ENCODE measurements around the gene SLC34A2. TPM values are rescaled to one million over a fixed set of nuclear protein-coding genes. Genes with fewer than 3 reads are reported as not detected.

SLC34A2 gene
- total and polyA plus RNA-seq, 10 of the 15 experiments (the other 5 are each of a cell fraction or from before 2014, with no cell fraction given): 0.08 to 0.59 TPM; not detected in 8

GRCh38 chr4:25670991-25671390, 15.3 kb downstream of the SLC34A2 start:
- no peak for FAIRE-seq
- 8% methylated on average over 4 of the region's 4 CpGs for WGBS (ENCODE audit: insufficient coverage, insufficient replicate concordance, low lambda C conversion rate, missing lambda C conversion rate)
- SMC1A ChIA-PET (ENCODE audit: uncharacterized antibody, unreplicated experiment): no interaction called here
- no peak for DNase-seq (ENCODE audit: low read depth, low spot score)
- H4K20me1 ChIP-seq (ENCODE audit: control insufficient read depth, insufficient read depth): no peaks in the 10 kb centered on the region
- H3K9me3 ChIP-seq (replicated peaks; ENCODE audit: control insufficient read depth, insufficient read depth, low read length): no peaks in the 10 kb centered on the region
- no peak for TF ChIP-seq RUNX3 (IDR thresholded peaks at IDR 0.05; ENCODE audit: low read length)
- no peaks in the 10 kb centered on the region for H3K4me1 ChIP-seq (ENCODE audit: control insufficient read depth, insufficient read depth, low read length)
- no peaks in the 10 kb centered on the region for H3K36me3 ChIP-seq (ENCODE audit: control insufficient read depth in 2 of 2, insufficient read depth in 2 of 2, low read length in 1 of 2)
- H3K79me2 ChIP-seq (ENCODE audit: control insufficient read depth, insufficient read depth, low read length): no peaks in the 10 kb centered on the region
- H3K9ac ChIP-seq (ENCODE audit: control insufficient read depth, insufficient read depth, low read length): no peak overlapping the region
- H3K27ac ChIP-seq (ENCODE audit: control insufficient read depth, insufficient read depth): no peak overlapping the region
- no peak overlapping the region for H2AFZ ChIP-seq (ENCODE audit: control insufficient read depth, low read depth, low read length)
- in situ Hi-C loops (cut with MboI) (no loop called here), intact Hi-C loops (cut with micrococcal nuclease; ENCODE audit: unreplicated experiment) (no loop called here)
- POLR2A ChIA-PET: no interaction called here
- H3K4me3 ChIP-seq: no peak overlapping the region
- RAD21 ChIA-PET (ENCODE audit: unreplicated experiment): no interaction called here
- BruUV-seq (replicated peaks): no TSS peak
- ATAC-seq: no peak
- H3K4me2 ChIP-seq (ENCODE audit: control insufficient read depth, insufficient read depth): no peak overlapping the region
- CTCF ChIA-PET: no interaction called here
- H3K27me3 ChIP-seq (replicated peaks in 1 of 2; ENCODE audit: control insufficient read depth in 2 of 2, insufficient read depth in 2 of 2, low read length in 1 of 2): no peaks in the 10 kb centered on the region; a peak in 1 of 4 replicates

- no TSS peak for BruUV-seq (replicated peaks)
- 23% methylated on average over 5 of the region's 5 CpGs for WGBS (ENCODE audit: insufficient coverage, insufficient replicate concordance, low lambda C conversion rate, missing lambda C conversion rate)
Measured at GRCh38 chr4:25672756-25673155, 17.1 kb downstream of the SLC34A2 start.

More at GRCh38 chr4:25672756-25673155, 17.1 kb downstream of the SLC34A2 start:
- Histone ChIP-seq H3K4me2 (ENCODE audit: control insufficient read depth, insufficient read depth) (no peak overlapping the region), H3K79me2 (ENCODE audit: control insufficient read depth, insufficient read depth, low read length) (no peaks in the 10 kb centered on the region), H3K27ac (ENCODE audit: control insufficient read depth, insufficient read depth) (no peak overlapping the region), H3K9me3 (replicated peaks; ENCODE audit: control insufficient read depth, insufficient read depth, low read length) (no peaks in the 10 kb centered on the region), H3K36me3 (ENCODE audit: control insufficient read depth in 2 of 2, insufficient read depth in 2 of 2, low read length in 1 of 2) (no peaks in the 10 kb centered on the region), H3K4me1 (ENCODE audit: control insufficient read depth, insufficient read depth, low read length) (no peaks in the 10 kb centered on the region), H3K4me3 (no peak overlapping the region), H2AFZ (ENCODE audit: control insufficient read depth, low read depth, low read length) (no peak overlapping the region), H3K9ac (ENCODE audit: control insufficient read depth, insufficient read depth, low read length) (no peak overlapping the region), H4K20me1 (ENCODE audit: control insufficient read depth, insufficient read depth) (no peaks in the 10 kb centered on the region), H3K27me3 (replicated peaks in 1 of 2; ENCODE audit: control insufficient read depth in 2 of 2, insufficient read depth in 2 of 2, low read length in 1 of 2) (no peaks in the 10 kb centered on the region; a peak in 1 of 4 replicates)
- ATAC-seq (no peak), DNase-seq (ENCODE audit: low read depth, low spot score) (no peak), FAIRE-seq (no peak)
- intact Hi-C loops (cut with micrococcal nuclease; ENCODE audit: unreplicated experiment) (no loop called here), in situ Hi-C loops (cut with MboI) (no loop called here)
- SMC1A ChIA-PET (ENCODE audit: uncharacterized antibody, unreplicated experiment): no interaction called here
- CTCF ChIA-PET: no interaction called here
- TF ChIP-seq BRCA1 (IDR thresholded peaks at IDR 0.05; ENCODE audit: low read depth, low read length) (no peak), MYC (IDR thresholded peaks at IDR 0.05; ENCODE audit: insufficient read depth, insufficient read length, insufficient replicate concordance, low read length, severe bottlenecking) (no peak), ZNF24 (IDR thresholded peaks at IDR 0.05) (no peak), RAD51 (IDR thresholded peaks at IDR 0.05) (no peak), RAD21 (IDR thresholded peaks at IDR 0.05; ENCODE audit: insufficient read depth, low read depth, low read length) (no peak), E4F1 (IDR thresholded peaks at IDR 0.05; ENCODE audit: borderline replicate concordance, partially characterized antibody) (no peak), CHD2 (IDR thresholded peaks at IDR 0.05; ENCODE audit: borderline replicate concordance, low read depth, low read length) (no peak), USF1 (IDR thresholded peaks at IDR 0.05; ENCODE audit: borderline replicate concordance, extremely low read length, insufficient read depth, low read depth, low read length) (no peak)
- RAD21 ChIA-PET (ENCODE audit: unreplicated experiment): no interaction called here
- POLR2A ChIA-PET: no interaction called here
